ENCODE data around the gene DENND1A.

GRCh38 chr9:123527981-123528380 is 401.9 kb downstream of the DENND1A start:
- no peak for TF ChIP-seq POLR2A (IDR thresholded peaks at IDR 0.05; ENCODE audit: low read length)
- TF ChIP-seq GATA1 (IDR thresholded peaks at IDR 0.05; ENCODE audit: low read depth, low read length), result no peak
